Islet of Langerhans (tissue), 1 donor: ENCODE results near the gene IL11RA.
"Not testable (repeated sequence)": the region's sequence is repeated elsewhere in the genome, so short reads cannot be mapped to it uniquely, and the experiment has no call there.

Source experiments
- FAIRE-seq: peaks from one replicate; lab custom pipeline; 2011; peaks lifted over from hg19 to GRCh38; lab: Jason Lieb, UNC

The IL11RA gene

DNA sequence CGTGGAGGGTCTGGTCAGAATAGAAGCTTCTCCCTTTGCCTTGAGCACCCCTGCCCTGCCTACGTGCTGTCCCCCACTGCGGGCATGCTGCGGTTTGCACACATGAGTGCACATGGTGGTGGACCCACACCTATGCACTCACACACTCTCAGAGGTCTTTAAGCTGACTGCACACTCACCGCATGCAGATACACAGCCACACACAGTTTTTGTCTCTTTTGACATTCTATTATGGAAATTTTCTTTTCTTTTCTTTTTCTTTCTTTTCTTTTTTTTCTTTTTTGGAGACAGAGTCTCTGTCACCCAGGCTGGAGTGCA is 22.5 kb upstream of the IL11RA start:
- no peak for FAIRE-seq

DNA sequence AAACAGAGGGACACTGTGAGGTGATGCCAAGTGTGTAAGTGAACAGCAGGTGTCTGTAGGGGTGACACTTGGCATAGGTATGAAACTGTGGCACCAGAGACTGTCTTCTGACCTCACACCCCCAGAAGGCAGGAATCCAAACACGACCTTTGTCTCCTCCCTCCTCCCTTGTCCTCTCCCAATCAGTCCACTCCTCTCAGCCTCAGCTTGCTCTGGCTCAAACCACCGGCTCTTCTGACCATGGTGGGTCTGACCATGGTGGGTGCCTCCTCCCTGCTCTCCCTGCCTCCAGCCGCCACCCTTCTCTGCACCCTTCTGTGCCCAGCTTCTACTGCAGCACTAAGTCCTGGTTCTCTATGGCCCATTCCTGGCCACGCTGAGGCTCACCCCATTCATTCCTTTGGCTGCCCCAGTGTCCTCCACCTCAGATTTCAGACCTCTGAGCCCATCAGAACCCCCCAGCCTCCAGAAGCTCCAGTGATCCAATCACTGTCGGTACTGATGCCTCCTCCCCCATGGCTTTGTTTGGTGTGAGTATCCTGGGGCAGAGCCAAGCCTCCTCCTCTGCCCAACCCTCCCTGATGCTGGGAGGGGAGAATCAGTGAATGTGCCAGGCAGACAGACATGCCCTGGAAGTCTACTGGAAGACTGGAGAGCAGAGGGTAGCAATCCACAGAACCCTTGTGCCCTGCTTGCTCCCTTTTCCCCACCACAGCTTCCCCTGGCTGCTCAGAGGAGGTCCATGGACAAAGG is 21.4 kb upstream of the IL11RA start:
- no peak for FAIRE-seq

DNA sequence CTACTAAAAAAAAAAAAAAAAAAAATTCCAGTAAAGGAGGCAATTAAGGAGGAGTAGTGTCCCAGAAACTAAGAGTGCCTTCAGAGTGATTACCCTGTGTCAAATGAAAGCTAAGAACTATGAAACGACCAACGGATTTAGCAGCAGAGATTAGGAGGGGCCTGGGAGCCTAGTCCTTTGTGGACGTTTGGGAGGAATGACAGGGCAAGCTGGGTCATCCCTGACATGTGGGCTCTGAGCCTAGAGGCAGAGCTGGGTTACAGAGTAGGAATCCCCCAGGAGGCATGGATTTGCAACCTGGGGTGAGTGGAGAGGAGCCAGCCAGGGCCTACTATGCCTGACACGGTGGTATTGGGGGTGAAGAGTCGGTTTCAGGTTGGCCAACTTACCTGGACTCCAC is 18.8 kb upstream of the IL11RA start:
- no peak for FAIRE-seq

DNA sequence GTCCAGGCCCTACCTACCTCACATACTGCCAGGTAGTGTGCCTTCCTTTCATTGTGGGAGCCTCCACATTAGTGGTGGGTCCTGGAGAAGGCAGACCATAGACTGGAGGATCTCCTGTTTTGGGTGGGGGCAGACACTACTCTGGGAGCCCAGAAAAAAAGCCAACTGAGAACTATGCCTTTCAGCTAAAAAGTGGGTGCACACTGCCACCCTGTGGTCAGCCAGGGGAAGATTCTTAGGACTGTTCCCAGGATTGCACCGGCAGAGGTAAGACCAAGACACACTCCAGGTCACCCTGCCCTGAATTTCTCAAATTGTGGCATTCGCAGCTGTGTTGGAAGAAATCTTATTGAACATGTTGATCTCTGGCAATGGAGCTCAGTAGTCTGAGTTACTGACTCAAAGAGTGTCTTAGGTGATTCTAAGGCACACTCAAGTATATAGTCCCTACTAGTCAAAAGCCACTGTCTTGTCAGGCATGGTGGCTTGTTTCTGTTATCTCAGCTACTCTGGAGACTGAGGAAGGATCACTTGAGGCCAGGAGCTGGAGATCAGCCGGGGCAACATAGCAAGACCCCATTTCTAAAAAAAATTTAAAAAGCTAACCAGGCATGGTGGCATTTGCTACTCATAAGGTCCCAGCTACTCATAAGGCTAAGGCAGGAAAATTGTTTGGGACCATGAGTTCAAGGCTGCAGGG is 18.0 kb upstream of the IL11RA start:
- FAIRE-seq = peak; percentile 93

DNA sequence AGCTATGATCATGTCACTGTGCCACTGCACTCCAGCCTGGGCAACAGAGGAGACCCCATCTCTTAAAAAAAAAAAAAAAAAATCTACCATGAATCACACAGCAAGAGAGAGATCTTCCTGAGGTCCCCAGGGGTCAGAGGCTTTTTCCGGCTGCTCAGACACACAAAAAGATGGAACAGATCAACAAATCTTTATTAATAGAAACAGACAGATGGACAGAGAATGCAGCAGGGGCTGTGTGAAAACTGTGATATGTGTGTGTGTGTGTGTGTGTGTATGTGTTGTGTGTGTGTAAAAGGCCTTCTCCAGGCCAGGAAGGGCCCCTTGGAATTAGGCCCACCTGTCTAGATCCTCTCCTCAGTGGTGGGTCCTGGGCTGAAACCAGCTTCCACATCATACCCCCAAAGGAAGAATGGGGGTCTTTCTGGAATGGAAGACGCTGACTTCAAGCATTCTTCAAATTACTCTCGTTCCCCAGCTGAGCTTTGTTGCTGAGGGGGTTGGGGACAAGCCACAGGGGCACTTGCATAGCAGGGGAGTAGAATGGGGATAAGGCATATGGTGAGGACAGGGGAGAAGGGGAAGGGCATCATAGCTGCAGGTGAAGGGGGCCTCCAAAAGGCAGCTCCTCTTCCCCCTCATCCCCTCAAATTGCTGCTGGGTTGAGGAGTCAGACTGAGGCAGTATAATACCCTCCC is 17.3 kb upstream of the IL11RA start:
- no peak for FAIRE-seq

DNA sequence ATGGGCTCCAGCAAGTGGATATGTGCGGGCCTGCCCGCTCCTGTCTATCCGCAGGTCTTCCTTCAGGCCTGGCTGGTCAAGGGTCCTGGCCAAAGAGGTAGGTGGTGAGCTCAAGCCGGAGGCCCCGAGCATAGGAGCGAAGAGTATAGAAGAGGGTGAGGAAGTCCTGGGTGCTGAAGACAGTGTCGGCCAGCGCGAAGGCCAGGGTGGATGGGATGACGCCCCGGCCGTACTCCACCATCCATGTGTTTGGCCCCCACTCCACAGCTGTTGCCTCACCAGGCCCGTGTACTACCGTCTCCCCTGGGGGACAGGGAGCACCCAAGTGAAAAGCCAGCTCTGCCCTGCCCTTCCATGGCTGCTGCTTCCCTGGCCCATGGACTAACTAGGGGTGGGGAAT is 16.4 kb upstream of the IL11RA start:
- no peak for FAIRE-seq

DNA sequence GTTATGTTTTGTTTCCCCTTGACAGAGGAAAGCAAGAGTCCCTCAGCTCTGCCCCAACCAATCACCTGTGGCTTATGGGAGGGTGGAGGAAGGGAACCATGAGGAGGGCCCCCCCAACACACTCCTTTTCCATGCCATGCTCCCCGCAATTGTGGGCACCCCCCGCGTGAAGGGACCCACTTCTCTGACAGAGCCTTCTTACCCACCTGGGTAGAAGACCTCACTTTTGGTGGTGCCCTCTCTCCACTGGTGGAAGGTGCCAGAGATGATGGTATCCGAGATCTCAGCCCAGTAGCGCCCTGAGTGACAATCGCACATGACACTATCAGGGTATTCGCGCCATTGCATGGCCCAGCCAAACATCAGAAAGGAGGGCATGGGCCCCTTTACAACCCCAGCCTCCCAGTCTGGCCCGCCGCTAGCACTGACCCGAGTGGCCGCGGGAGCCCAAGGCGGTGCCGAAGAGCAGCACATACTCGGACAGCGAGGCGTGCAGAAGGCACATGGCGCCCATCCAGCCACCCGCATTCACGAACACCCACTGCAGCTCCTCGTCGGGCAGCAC is 15.1 kb upstream of the IL11RA start:
- FAIRE-seq = no peak

DNA sequence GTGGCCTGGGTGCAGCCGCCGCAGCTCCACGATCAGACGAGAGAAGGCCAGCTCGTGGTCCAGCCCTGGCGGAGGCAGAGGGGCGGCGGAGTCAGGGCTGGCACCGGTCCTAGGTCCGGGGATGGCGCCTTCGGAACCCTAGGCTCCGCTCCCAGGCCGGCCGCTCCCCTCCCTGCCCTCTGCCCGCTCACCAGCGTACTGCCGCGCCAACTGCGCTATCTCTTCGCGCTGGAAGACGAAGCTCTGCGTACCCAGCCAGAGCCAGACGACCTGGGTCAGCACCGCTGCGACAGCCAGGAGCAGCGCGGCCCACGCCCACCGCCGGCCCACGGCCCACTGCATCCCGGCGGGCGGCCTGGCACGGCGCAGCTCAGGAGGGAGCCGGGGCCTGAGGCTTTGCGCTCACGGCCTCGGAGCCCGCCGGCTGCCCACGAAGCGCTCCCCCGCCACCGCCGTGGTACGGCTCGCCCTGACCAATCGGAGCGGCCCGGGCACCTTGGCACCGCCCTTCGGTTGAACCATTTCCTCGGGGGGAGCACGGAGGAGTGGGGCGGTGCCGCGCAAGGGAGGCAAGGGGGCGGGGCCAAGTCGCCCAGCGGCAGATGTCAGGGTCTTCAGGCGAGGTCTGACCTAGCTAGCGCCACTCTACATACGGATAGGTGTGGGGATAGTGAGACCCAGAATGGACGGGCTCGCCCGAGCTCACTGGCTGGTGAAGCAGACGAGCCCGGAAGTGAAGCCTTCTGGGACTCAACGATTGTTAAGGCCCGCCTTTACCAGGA is 14.4 kb upstream of the IL11RA start, which contains the start of gene SIGMAR1:
TSS of gene SIGMAR1 (minus strand) at position 432 of the 782 bp plus-strand sequence. CDS start at position 342, 90 bp downstream.
- FAIRE-seq = no peak

DNA sequence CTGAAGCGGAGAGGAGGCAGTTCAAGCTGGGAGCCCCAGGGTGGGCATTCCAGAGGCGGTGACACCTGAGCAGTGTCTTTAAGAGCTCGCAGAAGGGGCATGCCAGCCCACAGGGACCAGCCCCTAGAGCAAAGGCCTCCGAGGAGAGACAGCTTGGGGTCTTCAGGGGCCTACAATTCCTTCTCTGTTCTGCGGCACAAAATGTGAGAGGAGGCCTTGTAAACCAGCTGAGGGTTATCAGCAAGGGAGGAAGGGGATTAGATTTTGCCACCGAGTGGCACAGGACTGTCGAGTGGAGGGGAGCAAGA is 13.9 kb upstream of the IL11RA start:
- FAIRE-seq = no peak

DNA sequence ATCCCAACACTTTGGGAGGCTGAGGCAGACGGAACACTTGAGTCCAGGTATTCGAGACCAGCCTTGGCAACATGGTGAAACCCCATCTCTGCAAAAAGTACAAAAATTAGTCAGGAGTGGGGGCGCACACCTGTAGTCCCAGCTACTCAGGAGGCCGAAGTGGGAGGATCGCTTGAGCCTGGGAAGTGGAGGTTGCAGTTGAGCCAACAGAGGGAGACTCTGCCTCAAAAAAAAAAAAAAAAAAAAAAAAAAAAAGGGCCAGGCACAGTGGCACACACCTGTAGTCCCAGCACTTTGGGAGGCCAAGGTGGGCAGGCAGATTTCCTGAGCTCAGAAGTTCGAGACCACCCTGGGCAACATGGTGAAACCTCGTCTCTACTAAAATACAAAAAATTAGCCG is 12.7 kb upstream of the IL11RA start:
- not testable (repeated sequence) for FAIRE-seq

DNA sequence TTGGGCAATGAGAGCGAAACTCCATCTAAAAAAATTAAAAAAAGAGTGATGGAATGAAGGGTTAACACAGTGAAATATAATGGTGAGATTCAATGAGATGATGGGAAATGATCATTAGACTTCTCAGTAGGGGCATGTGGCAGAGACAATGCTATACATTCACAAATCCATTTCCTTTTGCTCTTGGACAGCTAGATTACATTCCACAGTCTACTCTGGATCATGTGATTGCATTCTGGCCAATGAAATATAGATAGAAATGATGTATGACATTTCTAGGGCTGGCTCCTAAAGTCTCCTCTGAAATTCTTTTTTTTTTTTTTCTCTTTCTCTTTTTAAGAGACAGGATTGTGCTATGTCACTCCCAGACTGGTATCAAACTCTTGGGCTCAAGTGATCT is 9.3 kb upstream of the IL11RA start:
- FAIRE-seq = no peak

DNA sequence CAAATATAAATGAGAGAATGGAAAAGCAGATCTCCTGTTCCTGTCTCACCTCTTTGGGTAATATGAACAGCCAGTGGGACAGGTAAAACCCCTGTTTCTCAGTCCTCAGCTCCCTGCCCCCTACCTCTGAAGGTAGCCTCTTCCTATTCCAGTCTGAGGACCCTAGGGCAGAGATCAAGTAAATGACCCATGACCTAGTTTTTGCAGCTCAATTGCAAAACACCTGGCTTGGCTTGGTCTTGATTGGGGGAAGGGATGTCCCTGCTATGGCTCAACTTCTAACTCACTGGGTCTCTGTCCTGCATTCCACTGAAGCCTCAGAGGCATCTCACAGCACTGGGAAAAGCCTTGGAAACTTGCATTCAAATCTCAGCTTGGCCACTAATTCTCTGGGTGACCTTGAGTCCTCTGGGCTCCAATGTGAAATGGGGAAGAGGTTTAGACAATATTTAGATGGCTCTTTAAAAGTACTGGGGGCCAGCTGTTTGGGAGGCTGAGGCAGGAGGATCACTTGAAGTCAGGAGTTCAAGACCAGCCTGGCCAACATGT is 7.1 kb upstream of the IL11RA start:
- FAIRE-seq = no peak

DNA sequence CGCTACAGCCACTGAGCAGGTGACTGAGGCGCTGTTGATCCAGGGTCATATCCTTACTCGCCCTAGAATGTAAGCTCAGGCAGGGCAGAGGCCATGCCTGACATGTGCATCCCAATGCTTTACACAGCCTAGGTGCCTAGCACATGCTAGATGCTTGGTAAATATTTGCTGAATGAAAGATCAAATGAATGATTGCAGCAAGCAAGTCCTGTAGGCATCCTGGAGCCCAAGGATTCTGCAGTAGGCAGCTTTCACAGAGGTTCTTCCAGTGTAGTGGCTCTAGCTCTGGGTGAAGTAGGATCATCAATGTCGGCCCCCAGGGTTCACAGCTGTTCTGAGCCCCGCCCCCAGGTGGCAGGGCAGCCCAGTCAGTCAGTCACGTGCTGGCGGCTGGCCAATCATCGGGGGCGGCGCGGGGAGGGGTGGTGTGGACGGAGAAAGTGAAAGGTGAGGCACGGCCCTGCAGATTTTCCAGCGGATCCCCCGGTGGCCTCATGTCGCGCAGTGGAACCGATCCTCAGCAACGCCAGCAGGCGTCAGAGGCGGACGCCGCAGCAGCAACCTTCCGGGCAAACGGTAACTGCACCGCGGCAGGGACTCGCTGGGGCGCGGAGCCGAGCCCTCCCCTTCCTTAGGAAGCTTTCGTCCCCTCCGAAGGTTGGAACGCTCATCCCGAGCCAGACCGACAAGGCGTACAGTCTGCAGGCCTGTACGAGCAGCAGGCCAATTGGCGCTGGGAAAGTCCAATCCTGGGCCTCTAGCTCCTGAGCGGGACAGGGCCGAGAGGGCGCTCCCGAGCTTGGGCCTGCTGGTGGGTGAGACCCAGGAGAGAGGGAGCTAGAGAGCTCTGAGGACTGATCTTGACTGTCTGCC is 5.5 kb upstream of the IL11RA start, which contains the start of gene GALT:
TSS of gene GALT (plus strand) at position 465 of the 873 bp plus-strand sequence. CDS start at position 495, 30 bp downstream.
- no peak for FAIRE-seq

DNA sequence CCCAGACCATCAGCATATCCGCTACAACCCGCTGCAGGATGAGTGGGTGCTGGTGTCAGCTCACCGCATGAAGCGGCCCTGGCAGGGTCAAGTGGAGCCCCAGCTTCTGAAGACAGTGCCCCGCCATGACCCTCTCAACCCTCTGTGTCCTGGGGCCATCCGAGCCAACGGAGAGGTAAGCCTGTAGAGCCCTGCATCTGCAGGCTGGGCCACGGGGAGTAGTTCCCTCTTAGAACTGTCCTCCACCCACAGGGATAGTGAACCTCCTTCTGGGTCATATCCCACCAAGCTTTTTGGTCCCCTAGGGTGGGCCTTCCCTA is 4.9 kb upstream of the IL11RA start:
- no peak for FAIRE-seq

DNA sequence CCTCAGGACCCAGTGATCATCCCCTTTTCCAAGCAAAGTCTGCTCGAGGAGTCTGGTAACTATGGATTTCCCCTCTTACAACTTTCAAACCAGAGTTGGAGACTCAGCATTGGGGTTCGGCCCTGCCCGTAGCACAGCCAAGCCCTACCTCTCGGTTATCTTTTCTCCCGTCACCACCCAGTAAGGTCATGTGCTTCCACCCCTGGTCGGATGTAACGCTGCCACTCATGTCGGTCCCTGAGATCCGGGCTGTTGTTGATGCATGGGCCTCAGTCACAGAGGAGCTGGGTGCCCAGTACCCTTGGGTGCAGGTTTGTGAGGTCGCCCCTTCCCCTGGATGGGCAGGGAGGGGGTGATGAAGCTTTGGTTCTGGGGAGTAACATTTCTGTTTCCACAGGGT is 4.3 kb upstream of the IL11RA start:
- FAIRE-seq = no peak

DNA sequence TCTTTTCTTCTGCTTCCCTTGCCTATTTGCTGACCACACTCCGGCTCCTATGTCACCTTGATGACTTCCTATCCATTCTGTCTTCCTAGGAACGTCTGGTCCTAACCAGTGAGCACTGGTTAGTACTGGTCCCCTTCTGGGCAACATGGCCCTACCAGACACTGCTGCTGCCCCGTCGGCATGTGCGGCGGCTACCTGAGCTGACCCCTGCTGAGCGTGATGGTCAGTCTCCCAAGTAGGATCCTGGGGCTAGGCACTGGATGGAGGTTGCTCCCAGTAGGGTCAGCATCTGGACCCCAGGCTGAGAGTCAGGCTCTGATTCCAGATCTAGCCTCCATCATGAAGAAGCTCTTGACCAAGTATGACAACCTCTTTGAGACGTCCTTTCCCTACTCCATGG is 3.3 kb upstream of the IL11RA start:
- FAIRE-seq = no peak

DNA sequence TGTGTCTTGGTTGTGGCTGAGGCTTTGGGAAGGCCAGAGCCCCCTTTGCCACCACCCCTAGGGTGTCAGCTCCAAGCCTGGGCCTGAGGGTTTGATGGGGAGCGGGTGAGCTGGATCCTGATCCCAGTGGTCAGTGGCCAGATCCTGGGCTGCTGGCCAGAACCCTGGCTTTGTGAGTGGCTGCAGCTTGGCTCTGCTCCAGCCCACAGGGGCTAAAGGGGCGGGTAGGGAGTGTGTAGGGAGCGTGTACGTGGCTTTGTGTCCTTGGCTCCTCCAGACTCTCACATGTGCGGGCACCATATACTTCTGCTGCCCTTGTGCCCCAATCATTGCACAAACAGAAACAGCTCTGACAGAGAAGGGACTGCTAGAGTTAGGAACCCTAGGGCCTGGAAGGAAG is 1.2 kb upstream of the IL11RA start:
- FAIRE-seq = no peak

DNA sequence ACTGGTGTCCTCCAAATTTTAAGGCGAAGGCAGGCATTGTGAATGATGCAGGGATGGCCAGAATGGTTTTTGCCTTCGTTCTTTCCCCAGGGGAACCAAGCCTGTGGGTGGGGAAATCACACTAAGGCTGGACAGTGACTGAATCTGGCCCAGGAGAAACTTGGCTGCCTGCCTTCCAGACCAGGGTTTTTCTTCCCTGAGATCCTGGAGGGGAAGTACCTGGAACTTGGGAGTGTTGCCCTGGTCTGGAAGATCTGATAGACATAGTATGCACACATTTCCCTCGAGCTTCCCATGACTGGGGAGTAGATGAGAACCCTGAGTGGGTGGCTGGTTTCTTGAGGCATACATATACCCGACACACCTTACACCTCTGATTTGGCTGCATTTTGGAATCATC is 664 bp upstream of the IL11RA start:
- no peak for FAIRE-seq

DNA sequence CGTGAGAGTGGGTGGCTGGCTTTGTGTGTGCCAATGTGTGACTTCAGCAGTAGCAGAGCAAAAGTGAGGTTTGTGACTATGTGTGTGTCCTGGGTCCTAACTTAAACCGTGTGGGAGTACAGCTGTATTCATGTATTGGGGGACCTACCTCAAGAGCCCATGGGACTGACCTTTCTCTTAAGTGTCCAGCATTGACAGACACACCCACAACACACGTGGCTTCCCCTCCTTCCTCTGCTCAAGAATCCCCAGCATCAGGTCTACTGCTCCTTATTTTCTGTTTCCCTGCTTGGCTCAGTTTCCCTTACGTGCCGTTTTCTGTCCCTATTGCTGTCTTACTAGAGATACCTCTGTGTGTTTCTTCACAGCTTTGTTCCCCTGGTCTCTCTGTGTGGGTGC is 616 bp downstream of the IL11RA start:
- no peak for FAIRE-seq

DNA sequence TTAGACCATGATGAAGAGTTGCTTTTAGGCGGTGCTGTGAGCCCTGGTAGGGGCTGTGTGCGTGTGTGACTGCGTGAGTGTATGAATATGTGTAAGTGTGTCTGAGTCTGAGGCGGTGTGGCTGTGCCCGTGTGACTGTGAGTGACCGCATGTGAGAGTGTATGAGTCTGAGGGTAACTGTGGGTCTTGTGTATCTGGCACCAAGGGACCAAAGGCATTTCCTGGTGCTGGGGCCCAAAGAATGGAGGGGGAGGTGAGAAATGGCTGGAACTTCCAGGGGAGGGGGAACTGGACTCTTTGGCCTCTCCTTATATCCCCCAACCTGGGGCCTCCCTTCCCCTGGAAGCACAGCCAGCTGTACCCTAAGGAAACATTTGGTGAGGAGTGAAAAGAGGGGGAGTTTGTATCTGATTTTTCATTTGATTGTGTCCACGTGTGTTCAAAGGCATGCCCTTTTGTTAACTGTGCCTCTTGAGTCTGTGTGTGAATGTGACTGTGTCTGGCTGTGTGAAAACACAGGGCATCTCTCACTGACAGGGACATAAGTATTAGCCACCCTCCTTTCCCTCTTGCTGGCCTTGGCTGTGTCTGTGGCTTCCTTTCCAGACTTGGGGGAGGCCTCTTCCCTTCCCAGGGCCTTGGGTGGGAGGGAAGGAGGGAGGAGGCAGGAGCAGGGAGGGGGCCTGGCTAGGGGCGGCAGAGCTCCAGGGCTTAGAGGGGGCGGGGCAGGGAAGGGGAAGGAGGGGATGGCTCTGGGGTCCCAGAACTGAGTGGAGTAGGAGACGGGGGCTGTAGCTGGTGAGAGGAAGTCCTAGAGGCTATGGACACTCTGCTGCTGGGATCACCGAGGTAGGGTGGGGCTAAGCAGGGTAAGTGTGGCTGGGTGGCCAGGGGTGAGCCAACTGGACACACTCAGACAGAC is 1.4 kb downstream of the IL11RA start:
- no peak for FAIRE-seq
